Stimulated activated memory B cell treated with anti-CD40 and anti-IgM and Interleukin-4, amounts not matched to agents 10 μg/mL and 1 μg/mL and 100 μg/mL, for 72 hours (primary cell): Measurements from ENCODE around the gene ATXN7L1.

Experiments used
- ATAC-seq: fragments of 150-1000 bp; cut with Tn5 transposase; 2 replicates; pipeline ENCODE4 v1.10.0; 2021
- H3K27ac Mint-ChIP-seq: one replicate; pipeline ENCODE4 v1.8.0; 2022; ENCODE audit warnings: mild to moderate bottlenecking, mixed read lengths
- H3K27me3 Mint-ChIP-seq: one replicate; pipeline ENCODE4 v1.8.0; 2022; ENCODE audit warnings: mixed read lengths
- H3K36me3 Mint-ChIP-seq: one replicate; pipeline ENCODE4 v1.8.0; 2022; ENCODE audit warnings: mixed read lengths
- H3K4me1 Mint-ChIP-seq: one replicate; pipeline ENCODE4 v1.8.0; 2022; ENCODE audit warnings: mixed read lengths
- H3K4me3 Mint-ChIP-seq: one replicate; pipeline ENCODE4 v1.8.0; 2022; ENCODE audit warnings: mild to moderate bottlenecking, moderate library complexity, mixed read lengths
- H3K9me3 Mint-ChIP-seq: one replicate; pipeline ENCODE4 v1.8.0; 2022; ENCODE audit warnings: mixed read lengths

The ATXN7L1 gene

DNA sequence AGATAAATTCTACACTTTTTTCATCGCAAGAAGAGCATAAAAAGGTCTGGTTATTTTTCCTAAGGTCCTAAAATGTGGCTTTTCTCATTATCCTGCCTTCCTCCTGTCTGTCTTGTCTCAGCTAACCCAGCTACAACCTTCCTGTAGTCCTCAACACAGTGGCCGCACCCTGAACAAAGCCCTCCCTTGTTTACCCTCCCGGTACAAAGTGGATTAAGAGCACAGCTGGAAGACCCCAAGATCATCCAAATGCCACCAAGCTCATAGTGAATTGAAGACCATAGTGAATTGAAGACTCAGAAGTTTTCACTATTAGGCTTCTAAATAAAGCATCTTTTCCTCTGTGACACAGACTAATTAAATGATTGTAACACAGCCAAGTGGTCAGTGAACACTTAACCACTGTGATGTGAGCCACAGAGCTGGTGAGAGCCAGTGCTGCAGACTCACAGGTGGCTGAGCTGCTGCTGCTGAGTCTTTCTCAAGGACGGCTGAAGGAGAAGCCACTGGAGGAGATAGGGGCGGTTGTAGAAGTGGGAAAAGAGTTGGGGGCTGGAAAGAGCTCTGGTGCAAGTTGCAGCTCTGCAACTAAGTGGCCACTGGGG lies 123.6 kb downstream of the ATXN7L1 start:
- H3K27ac Mint-ChIP-seq: no peak overlapping the region
- H3K9me3 Mint-ChIP-seq: no peaks in the 10 kb centered on the region
- no peaks in the 10 kb centered on the region for H3K27me3 Mint-ChIP-seq
- H3K4me1 Mint-ChIP-seq: no peaks in the 10 kb centered on the region
- no peak for ATAC-seq
- H3K36me3 Mint-ChIP-seq: no peaks in the 10 kb centered on the region
- H3K4me3 Mint-ChIP-seq: no peak overlapping the region

DNA sequence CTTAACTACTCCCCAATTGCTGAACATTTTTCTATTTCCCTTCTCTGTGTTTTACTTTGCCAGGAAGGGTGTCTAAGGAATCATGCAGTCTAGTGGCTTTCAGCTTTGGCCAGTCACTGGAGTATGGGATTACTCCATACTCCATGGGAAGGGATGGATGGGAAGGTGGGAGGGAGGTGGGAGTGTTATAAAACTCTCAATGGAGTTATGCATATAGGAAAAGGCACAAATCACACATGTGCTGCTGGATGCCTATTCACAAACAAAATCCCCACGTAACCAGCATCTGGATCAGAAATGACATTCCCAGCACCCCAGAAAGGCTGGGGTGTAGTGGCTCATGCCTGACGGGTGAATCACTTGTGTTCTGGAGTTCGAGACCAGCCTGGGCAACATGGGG lies 125.3 kb downstream of the ATXN7L1 start:
- no peak overlapping the region for H3K27ac Mint-ChIP-seq
- no peak overlapping the region for H3K4me3 Mint-ChIP-seq
- H3K4me1 Mint-ChIP-seq: no peaks in the 10 kb centered on the region
- H3K36me3 Mint-ChIP-seq: no peaks in the 10 kb centered on the region
- no peak for ATAC-seq
- no peaks in the 10 kb centered on the region for H3K9me3 Mint-ChIP-seq
- H3K27me3 Mint-ChIP-seq: no peaks in the 10 kb centered on the region

DNA sequence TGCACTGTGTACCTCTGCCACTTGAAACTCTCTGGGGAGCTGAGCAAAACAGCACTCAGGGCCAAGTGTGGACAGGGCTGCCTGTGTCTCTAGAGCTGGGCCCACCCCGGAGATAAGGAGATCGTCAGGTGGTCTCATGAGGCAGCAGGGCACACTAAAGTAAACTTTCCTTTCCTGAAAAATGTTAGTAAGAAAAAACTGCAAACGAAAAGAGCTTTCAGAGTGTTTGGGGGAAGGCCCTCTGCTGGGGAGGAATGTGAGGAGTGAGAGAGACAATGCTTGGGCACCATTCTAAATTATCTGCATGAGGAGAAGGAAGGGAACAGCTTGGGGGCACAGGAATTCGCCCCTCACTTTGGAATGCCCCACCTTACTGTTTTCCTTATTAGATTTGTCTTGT lies 127.7 kb downstream of the ATXN7L1 start:
- no peak for ATAC-seq
- no peaks in the 10 kb centered on the region for H3K27me3 Mint-ChIP-seq
- no peaks in the 10 kb centered on the region for H3K36me3 Mint-ChIP-seq
- H3K27ac Mint-ChIP-seq: peak overlapping the region; percentile 4
- H3K4me3 Mint-ChIP-seq: no peak overlapping the region
- no peaks in the 10 kb centered on the region for H3K9me3 Mint-ChIP-seq
- H3K4me1 Mint-ChIP-seq: peaks cover 10% of the 10 kb centered on the region

- Mint-ChIP-seq H3K27me3 (no peaks in the 10 kb centered on the region), H3K9me3 (no peaks in the 10 kb centered on the region), H3K4me3 (no peak overlapping the region), H3K36me3 (no peaks in the 10 kb centered on the region), H3K27ac (no peak overlapping the region), H3K4me1 (peaks cover 23% of the 10 kb centered on the region)
- no peak for ATAC-seq
Observed at GRCh38 chr7:105745681-105746330, 130.6 kb downstream of the ATXN7L1 start.

DNA sequence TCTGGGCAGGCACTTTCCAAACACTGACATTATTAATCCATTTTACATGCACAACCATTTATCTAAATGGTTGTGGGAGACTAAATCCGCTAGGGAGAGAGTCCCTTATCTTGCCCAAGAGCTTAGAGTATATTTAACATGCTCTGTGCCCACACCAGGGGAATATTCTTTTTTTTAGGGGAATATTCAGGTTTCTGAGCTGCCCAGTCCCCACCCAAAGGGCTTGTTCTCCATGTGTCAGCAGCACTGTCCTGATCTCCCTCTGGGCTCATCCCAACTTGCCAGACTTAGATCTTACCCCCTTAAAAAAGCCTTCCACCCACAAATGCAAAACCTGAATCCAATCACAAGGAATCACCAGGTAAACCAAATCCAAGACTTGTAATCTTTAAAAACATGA lies 132.1 kb downstream of the ATXN7L1 start:
- Mint-ChIP-seq H3K4me3 (no peak overlapping the region), H3K4me1 (peaks cover 23% of the 10 kb centered on the region), H3K9me3 (no peaks in the 10 kb centered on the region), H3K36me3 (no peaks in the 10 kb centered on the region), H3K27ac (peak overlapping the region; percentile 61), H3K27me3 (no peaks in the 10 kb centered on the region)
- no peak for ATAC-seq

- peak; percentile 84 for ATAC-seq
- H3K4me3 Mint-ChIP-seq: no peak overlapping the region
- peak overlapping the region; percentile 61 for H3K27ac Mint-ChIP-seq
- H3K27me3 Mint-ChIP-seq: no peaks in the 10 kb centered on the region
- no peaks in the 10 kb centered on the region for H3K9me3 Mint-ChIP-seq
- H3K4me1 Mint-ChIP-seq: peaks cover 23% of the 10 kb centered on the region
- H3K36me3 Mint-ChIP-seq: no peaks in the 10 kb centered on the region
Observed at GRCh38 chr7:105743351-105744090, 132.9 kb downstream of the ATXN7L1 start.

GRCh38 chr7:105742787-105743186 lies 133.6 kb downstream of the ATXN7L1 start:
- H3K9me3 Mint-ChIP-seq: no peaks in the 10 kb centered on the region
- no peaks in the 10 kb centered on the region for H3K36me3 Mint-ChIP-seq
- no peaks in the 10 kb centered on the region for H3K27me3 Mint-ChIP-seq
- peaks cover 23% of the 10 kb centered on the region for H3K4me1 Mint-ChIP-seq
- H3K27ac Mint-ChIP-seq: peak overlapping the region; percentile 61
- peak overlapping the region; percentile 51 for H3K4me3 Mint-ChIP-seq
- peak; percentile 46 for ATAC-seq

- H3K27ac Mint-ChIP-seq: no peak overlapping the region
- no peaks in the 10 kb centered on the region for H3K9me3 Mint-ChIP-seq
- H3K27me3 Mint-ChIP-seq: no peaks in the 10 kb centered on the region
- no peak overlapping the region for H3K4me3 Mint-ChIP-seq
- ATAC-seq: no peak
- H3K4me1 Mint-ChIP-seq: peaks cover 23% of the 10 kb centered on the region
- no peaks in the 10 kb centered on the region for H3K36me3 Mint-ChIP-seq
Observed at GRCh38 chr7:105741982-105742381, 134.4 kb downstream of the ATXN7L1 start.

GRCh38 chr7:105738133-105738532 lies 138.3 kb downstream of the ATXN7L1 start:
- Mint-ChIP-seq H3K27ac (no peak overlapping the region), H3K9me3 (peaks cover 3% of the 10 kb centered on the region), H3K27me3 (no peaks in the 10 kb centered on the region), H3K36me3 (no peaks in the 10 kb centered on the region), H3K4me3 (no peak overlapping the region), H3K4me1 (peaks cover 8% of the 10 kb centered on the region)
- ATAC-seq: no peak

GRCh38 chr7:105734233-105734632 lies 142.2 kb downstream of the ATXN7L1 start:
- Mint-ChIP-seq H3K27me3 (no peaks in the 10 kb centered on the region), H3K4me1 (no peaks in the 10 kb centered on the region), H3K9me3 (peaks cover 3% of the 10 kb centered on the region), H3K27ac (no peak overlapping the region), H3K4me3 (no peak overlapping the region), H3K36me3 (no peaks in the 10 kb centered on the region)
- ATAC-seq: no peak

DNA sequence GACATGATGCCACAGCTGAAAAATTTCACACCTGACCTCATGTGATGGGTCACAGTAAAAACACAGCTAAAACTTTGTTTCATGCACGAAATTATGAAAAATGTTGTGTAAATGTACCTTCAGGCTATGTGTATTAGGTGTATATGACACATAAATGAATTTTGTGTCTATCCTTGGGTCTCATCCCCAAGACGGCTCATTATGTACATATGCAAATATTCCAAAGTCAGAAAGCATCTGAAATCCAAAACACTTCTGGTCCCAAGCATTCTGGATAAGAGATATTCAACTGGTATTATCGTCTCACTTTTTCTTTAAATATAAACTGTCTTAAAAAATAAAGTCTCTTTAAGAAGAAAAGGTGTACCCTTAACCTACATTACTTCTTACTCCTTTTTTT lies 145.4 kb downstream of the ATXN7L1 start:
- no peak overlapping the region for H3K27ac Mint-ChIP-seq
- H3K9me3 Mint-ChIP-seq: peaks cover 3% of the 10 kb centered on the region
- no peaks in the 10 kb centered on the region for H3K36me3 Mint-ChIP-seq
- H3K27me3 Mint-ChIP-seq: no peaks in the 10 kb centered on the region
- H3K4me3 Mint-ChIP-seq: no peak overlapping the region
- no peak for ATAC-seq
- H3K4me1 Mint-ChIP-seq: no peaks in the 10 kb centered on the region

GRCh38 chr7:105728028-105728427 lies 148.4 kb downstream of the ATXN7L1 start:
- no peaks in the 10 kb centered on the region for H3K4me1 Mint-ChIP-seq
- no peak for ATAC-seq

DNA sequence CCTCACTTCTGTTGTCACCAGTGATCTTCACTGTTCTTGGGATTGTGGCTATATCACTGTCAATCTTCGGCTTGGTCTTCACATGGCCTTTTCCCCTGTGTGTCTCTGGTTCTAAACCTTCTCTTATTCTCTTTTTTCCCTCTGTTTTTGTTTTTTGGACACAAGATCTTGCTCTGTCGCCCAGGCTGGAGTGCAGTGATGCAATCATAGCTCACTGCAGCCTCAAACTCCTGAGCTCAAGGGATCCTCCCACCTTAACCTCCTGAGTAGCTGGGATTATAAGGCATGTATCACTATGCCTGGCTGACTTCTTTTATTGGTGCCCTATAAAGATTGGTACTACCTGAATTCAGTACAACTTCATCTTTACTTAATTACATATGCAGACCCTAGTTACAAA lies 151.7 kb downstream of the ATXN7L1 start:
- H3K27ac Mint-ChIP-seq: no peak overlapping the region
- ATAC-seq: no peak

More at GRCh38 chr7:105728028-105728427, 148.4 kb downstream of the ATXN7L1 start:
- Mint-ChIP-seq H3K36me3 (no peaks in the 10 kb centered on the region), H3K4me3 (no peak overlapping the region), H3K27ac (no peak overlapping the region), H3K9me3 (no peaks in the 10 kb centered on the region), H3K27me3 (no peaks in the 10 kb centered on the region)

GRCh38 chr7:105723572-105723971 lies 152.8 kb downstream of the ATXN7L1 start:
- Mint-ChIP-seq H3K4me1 (peaks cover 3% of the 10 kb centered on the region), H3K36me3 (no peaks in the 10 kb centered on the region), H3K27ac (no peak overlapping the region), H3K27me3 (no peaks in the 10 kb centered on the region), H3K9me3 (no peaks in the 10 kb centered on the region), H3K4me3 (no peak overlapping the region)
- no peak for ATAC-seq

More for the DNA sequence above, 151.7 kb downstream of the ATXN7L1 start:
- H3K9me3 Mint-ChIP-seq: no peaks in the 10 kb centered on the region
- no peaks in the 10 kb centered on the region for H3K27me3 Mint-ChIP-seq
- H3K4me1 Mint-ChIP-seq: no peaks in the 10 kb centered on the region
- no peaks in the 10 kb centered on the region for H3K36me3 Mint-ChIP-seq
- H3K4me3 Mint-ChIP-seq: no peak overlapping the region

GRCh38 chr7:105721571-105722104 lies 154.8 kb downstream of the ATXN7L1 start:
- H3K36me3 Mint-ChIP-seq: no peaks in the 10 kb centered on the region
- H3K9me3 Mint-ChIP-seq: no peaks in the 10 kb centered on the region
- H3K27me3 Mint-ChIP-seq: no peaks in the 10 kb centered on the region
- H3K4me1 Mint-ChIP-seq: peaks cover 8% of the 10 kb centered on the region
- H3K4me3 Mint-ChIP-seq: no peak overlapping the region
- no peak for ATAC-seq
- no peak overlapping the region for H3K27ac Mint-ChIP-seq
